Skeletal muscle tissue (tissue), 4 donors: Measurements from ENCODE around the gene KCNA2. TPM values are rescaled to one million over a fixed set of nuclear protein-coding genes. Genes with fewer than 3 reads are reported as not detected.

ENCODE experiments used
- H3K27ac ChIP-seq: one replicate; pipeline ENCODE4 v1.7.0; 2013; ENCODE audit warnings: mild to moderate bottlenecking, low read depth, low read length, inconsistent platforms
- H3K27me3 ChIP-seq, 3 donors: one replicate each; pipeline ENCODE4 v1.7.0; 2013; ENCODE audit warnings: low read length in 3 of 3; ENCODE audit not compliant: control insufficient read depth in 3 of 3, insufficient read depth in 3 of 3
- H3K36me3 ChIP-seq, 3 donors: one replicate each; pipeline ENCODE4 v1.7.0; 2013; ENCODE audit warnings: low read length in 3 of 3; ENCODE audit not compliant: control insufficient read depth in 3 of 3, insufficient read depth in 3 of 3
- H3K4me1 ChIP-seq, 3 donors: one replicate each; pipeline ENCODE4 v1.7.0; 2013; ENCODE audit warnings: low read length in 3 of 3, mild to moderate bottlenecking in 3 of 3; ENCODE audit not compliant: control insufficient read depth in 3 of 3, insufficient read depth in 3 of 3
- H3K4me3 ChIP-seq, 3 donors: one replicate each; pipeline ENCODE4 v1.7.0; 2013; ENCODE audit warnings: low read length in 3 of 3
- H3K9ac ChIP-seq, 3 donors: one replicate each; pipeline ENCODE4 v1.7.0; 2013; ENCODE audit warnings: low read length in 3 of 3, mild to moderate bottlenecking in 3 of 3, moderate library complexity in 2 of 3, low read depth in 1 of 3
- H3K9me3 ChIP-seq, 3 donors: one replicate each; pipeline ENCODE4 v1.7.0; 2013; ENCODE audit warnings: low read length in 3 of 3; ENCODE audit not compliant: control insufficient read depth in 3 of 3
- total RNA-seq: library from RNA; depleted of rRNA; stranded (reverse); fragments of >200 nt; gene quantifications from one replicate; pipeline ENCODE4 v1.2.3, GENCODE V29; 2014
- donor health status: Osteomylitis.

Gene KCNA2
- total RNA-seq: 0.52 TPM

GRCh38 chr1:110605901-110606656 is at the start of gene KCNA2:
KCNA2 (minus strand) TSS chr1:110606358; CDS start chr1:110604782, 1,576 bp downstream.
- H3K9me3 ChIP-seq: no peaks in the 10 kb centered on the region
- no peak within 1 kb of the TSS for H3K27ac ChIP-seq
- H3K36me3 ChIP-seq: no peaks in the 10 kb centered on the region
- H3K4me3 ChIP-seq: peak within 1 kb of the TSS; percentile 72 to 78 (median 72)
- H3K9ac ChIP-seq: peak within 1 kb of the TSS; percentile 51 to 77 (median 73)
- peaks cover 11 to 27% (median 17%) of the 10 kb centered on the region in 3 donors for H3K4me1 ChIP-seq
- peaks cover 38 to 56% (median 50%) of the 10 kb centered on the region in 3 donors for H3K27me3 ChIP-seq

GRCh38 chr1:110650609-110651008 is 44.5 kb upstream of the KCNA2 start:
- H3K9me3 ChIP-seq: no peaks in the 10 kb centered on the region
- peaks cover 0 to 3% (median 0%) of the 10 kb centered on the region in 3 donors for H3K4me1 ChIP-seq
- H3K9ac ChIP-seq: no peak overlapping the region
- H3K27ac ChIP-seq: no peak overlapping the region
- H3K36me3 ChIP-seq: no peaks in the 10 kb centered on the region
- H3K4me3 ChIP-seq: no peak overlapping the region
- no peaks in the 10 kb centered on the region for H3K27me3 ChIP-seq

GRCh38 chr1:110648417-110648816 is 42.3 kb upstream of the KCNA2 start:
- Histone ChIP-seq H3K27me3 (no peaks in the 10 kb centered on the region), H3K9me3 (no peaks in the 10 kb centered on the region), H3K27ac (no peak overlapping the region), H3K9ac (no peak overlapping the region), H3K4me3 (no peak overlapping the region), H3K4me1 (peaks cover 0 to 3% (median 0%) of the 10 kb centered on the region in 3 donors), H3K36me3 (no peaks in the 10 kb centered on the region)

GRCh38 chr1:110647254-110647891 is 41.2 kb upstream of the KCNA2 start:
- H3K4me1 ChIP-seq: peaks cover 0 to 3% (median 0%) of the 10 kb centered on the region in 3 donors
- no peaks in the 10 kb centered on the region for H3K9me3 ChIP-seq
- H3K27ac ChIP-seq: no peak overlapping the region
- H3K9ac ChIP-seq: no peak overlapping the region
- H3K27me3 ChIP-seq: no peaks in the 10 kb centered on the region
- no peak overlapping the region for H3K4me3 ChIP-seq
- H3K36me3 ChIP-seq: no peaks in the 10 kb centered on the region

- Histone ChIP-seq H3K27ac (no peak overlapping the region), H3K4me3 (no peak overlapping the region), H3K4me1 (peaks cover 0 to 3% (median 0%) of the 10 kb centered on the region in 3 donors), H3K9me3 (no peaks in the 10 kb centered on the region), H3K9ac (no peak overlapping the region), H3K36me3 (no peaks in the 10 kb centered on the region), H3K27me3 (no peaks in the 10 kb centered on the region)
These were observed 39.9 kb upstream of the KCNA2 start for GRCh38 chr1:110645821-110646735.

GRCh38 chr1:110645211-110645610 is 39.1 kb upstream of the KCNA2 start:
- Histone ChIP-seq H3K9ac (no peak overlapping the region), H3K4me1 (peaks cover 0 to 3% (median 0%) of the 10 kb centered on the region in 3 donors), H3K4me3 (no peak overlapping the region), H3K27ac (no peak overlapping the region), H3K27me3 (peaks cover 0 to 2% (median 0%) of the 10 kb centered on the region in 3 donors), H3K9me3 (no peaks in the 10 kb centered on the region), H3K36me3 (no peaks in the 10 kb centered on the region)

- Histone ChIP-seq H3K27me3 (peaks cover 0 to 2% (median 0%) of the 10 kb centered on the region in 3 donors), H3K27ac (no peak overlapping the region), H3K9ac (no peak overlapping the region), H3K4me3 (no peak overlapping the region), H3K9me3 (no peaks in the 10 kb centered on the region), H3K4me1 (peaks cover 0 to 3% (median 0%) of the 10 kb centered on the region in 3 donors), H3K36me3 (no peaks in the 10 kb centered on the region)
These were observed 37.8 kb upstream of the KCNA2 start for GRCh38 chr1:110643879-110644472.

GRCh38 chr1:110639724-110640386 is 33.7 kb upstream of the KCNA2 start:
- H3K27ac ChIP-seq: no peak overlapping the region
- H3K4me3 ChIP-seq: no peak overlapping the region
- H3K36me3 ChIP-seq: no peaks in the 10 kb centered on the region
- peaks cover 0 to 3% (median 2%) of the 10 kb centered on the region in 3 donors for H3K27me3 ChIP-seq
- H3K9ac ChIP-seq: no peak overlapping the region
- peaks cover 0 to 2% (median 0%) of the 10 kb centered on the region in 3 donors for H3K4me1 ChIP-seq
- H3K9me3 ChIP-seq: no peaks in the 10 kb centered on the region

GRCh38 chr1:110638556-110638955 is 32.4 kb upstream of the KCNA2 start:
- Histone ChIP-seq H3K36me3 (no peaks in the 10 kb centered on the region), H3K9me3 (no peaks in the 10 kb centered on the region), H3K4me3 (no peak overlapping the region), H3K4me1 (peaks cover 6 to 10% (median 7%) of the 10 kb centered on the region in 3 donors), H3K9ac (no peak overlapping the region), H3K27me3 (peaks cover 0 to 3% (median 2%) of the 10 kb centered on the region in 3 donors), H3K27ac (no peak overlapping the region)
